HG03439 (cell line): ENCODE results near the gene RNASE13.
"Not testable (repeated sequence)": the region's sequence is repeated elsewhere in the genome, so short reads cannot be mapped to it uniquely, and the experiment has no call there.

Source experiments
- ATAC-seq: cut with Tn5 transposase; IDR thresholded peaks from one replicate; pipeline ENCODE4 v1.9.1; 2021; ENCODE audit warnings: mild to moderate bottlenecking, moderate library complexity; ENCODE audit not compliant: unreplicated experiment

The RNASE13 gene

DNA sequence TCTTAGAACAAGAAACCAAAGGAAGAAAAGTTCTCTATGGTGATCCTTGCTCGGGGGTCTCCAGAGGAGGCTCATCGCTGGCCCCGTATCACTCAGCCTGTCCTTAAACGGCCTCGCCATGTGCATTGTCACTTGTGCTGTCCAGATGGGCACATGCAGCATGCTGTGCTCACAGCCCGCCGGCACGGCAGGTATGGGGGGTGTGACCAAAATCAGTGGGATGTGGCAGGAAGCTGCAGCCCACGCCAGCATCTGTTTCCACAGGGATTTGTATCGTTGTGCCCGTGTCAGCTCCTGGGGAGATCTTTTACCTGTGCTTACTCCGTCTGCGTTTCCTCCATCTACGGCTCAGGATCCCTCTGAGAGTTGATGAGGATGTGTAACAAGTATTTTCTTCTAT is 38.1 kb downstream of the RNASE13 start:
- no peak for ATAC-seq

DNA sequence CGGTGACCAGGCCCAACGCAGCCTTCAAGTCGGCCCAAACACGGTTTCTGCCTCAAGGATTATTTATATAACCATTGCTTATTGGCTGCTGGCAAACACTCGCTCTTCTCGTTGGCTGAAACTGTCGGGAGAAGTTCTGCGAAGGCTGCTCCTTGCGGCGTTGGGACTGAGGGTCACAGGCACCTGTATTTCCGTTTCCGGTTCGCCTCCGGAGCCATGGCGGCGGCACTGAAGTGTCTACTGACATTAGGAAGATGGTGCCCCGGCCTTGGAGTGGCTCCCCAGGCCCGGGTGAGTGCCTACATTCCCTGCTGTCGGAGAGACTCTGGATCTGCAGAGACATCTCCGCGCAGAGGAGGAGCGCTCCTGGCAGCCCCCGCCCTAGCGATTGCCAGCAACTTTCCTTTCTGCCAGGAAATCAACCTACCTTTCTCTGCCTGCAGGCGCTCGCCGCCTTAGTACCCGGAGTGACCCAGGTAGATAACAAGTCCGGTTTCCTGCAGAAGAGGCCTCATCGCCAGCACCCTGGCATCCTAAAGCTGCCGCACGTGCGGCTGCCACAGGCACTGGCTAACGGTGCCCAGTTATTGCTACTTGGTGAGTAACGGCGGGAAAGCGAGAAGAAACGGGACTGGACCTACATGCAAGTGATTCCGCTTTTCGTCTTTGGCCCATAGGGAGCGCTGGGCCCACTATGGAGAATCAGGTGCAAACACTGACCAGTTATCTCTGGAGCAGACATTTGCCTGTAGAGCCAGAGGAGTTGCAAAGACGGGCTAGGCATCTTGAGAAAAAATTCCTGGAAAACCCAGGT is 44.6 kb downstream of the RNASE13 start, which contains the start of gene METTL17:
Gene METTL17 (plus strand): TSS at position 194 of the 814 bp plus-strand sequence. CDS start 23 bp downstream, at position 217.
- peak; percentile 95 for ATAC-seq

DNA sequence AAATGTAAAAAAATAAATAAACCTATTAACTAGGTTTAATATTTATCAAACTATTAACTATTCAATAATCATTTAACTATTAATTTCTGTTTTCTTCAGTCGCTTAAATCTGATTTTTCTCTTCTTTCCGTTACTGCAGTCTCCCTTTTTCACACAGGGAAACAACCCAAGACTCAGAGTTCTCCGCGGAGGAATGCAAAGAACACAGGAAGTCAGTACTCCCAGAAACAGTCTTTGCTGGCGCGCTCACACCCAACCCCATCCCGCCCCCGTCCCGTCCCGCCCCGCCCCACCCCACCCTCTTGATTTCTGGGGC is 45.2 kb downstream of the RNASE13 start:
- ATAC-seq, result no peak

DNA sequence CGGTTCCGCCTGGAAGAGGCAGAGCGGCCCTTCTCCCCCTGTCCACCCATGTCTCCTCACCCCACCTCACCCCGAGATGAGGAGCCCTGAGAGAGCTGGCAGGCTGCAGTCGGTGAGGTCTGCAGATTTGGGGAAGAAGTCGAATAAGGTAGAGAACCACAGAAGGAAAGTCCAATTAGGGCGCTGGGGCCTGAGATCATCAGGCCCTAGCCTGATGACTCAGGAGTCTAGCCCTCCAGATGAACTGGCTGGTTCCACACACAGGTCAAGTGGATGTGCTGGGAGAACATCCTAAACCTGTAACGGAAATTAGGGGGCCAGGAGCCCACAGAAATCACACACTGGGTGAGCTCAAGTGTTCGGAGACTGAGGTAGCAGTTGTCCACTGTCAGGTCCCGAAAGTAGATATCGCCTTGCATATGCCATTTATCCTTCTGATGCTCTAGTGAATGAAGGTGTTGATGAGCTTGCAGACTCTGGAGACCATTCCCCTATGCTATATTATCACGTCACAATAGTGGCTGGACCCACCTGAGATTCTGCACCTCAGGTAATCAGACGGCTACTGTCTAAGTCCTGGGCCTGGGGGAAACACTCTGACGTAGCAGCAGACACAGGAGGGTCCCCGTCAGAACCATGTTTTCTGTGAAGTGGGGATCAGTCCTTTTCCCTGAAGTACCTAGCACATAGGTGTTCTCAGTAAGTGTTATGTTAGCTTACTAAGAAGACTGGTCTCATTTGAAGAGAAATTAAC is 45.7 kb downstream of the RNASE13 start:
- ATAC-seq, result no peak

DNA sequence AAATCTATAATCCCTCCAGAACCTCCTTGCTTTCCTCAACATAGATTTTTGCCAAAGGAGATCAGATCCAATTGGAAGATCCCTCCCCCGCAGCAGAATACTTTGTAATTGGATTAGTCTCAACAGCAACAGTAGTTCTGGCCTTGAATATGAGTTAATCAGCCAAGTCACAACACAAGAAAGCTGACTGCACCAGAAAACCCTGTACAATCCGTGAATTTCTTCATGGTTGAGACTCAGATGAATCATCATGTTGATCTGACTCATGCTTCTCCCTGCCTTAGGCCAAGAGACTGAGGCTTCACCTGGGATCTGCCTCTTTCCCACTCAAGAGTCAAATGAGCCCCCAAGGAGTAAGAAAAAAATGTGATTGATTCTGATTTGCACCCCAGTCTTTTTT is 47.8 kb downstream of the RNASE13 start:
- no peak for ATAC-seq

DNA sequence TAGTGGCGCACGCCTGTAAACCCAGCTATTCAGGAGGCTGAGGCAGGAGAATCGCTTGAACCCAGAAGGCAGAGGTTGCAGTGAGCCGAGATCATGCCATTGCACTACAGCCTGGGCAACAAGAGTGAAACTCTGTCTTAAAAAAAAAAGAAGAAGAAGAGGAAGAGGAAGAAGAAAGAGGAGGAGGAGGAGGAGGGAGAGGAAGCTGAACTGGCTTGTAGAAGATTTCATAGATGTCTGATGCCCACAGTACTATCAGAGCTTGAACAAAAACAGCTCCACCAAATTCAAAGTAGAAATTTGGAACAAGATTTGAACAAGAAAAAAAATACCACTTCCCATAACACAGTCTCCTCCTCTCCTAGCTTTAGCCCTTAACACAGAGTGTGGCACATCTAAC is 49.0 kb downstream of the RNASE13 start:
- ATAC-seq, result not testable (repeated sequence)
